ENCODE measurements around the gene TSPAN5. TPM values are rescaled to one million over a fixed set of nuclear protein-coding genes. Genes with fewer than 3 reads are reported as not detected.

Gene TSPAN5
- total RNA-seq, 2 donors from 2014 or later, result 7.9 to 48.5 TPM

GRCh38 chr4:98524230-98524629, 134.2 kb downstream of the TSPAN5 start:
- H3K4me3 ChIP-seq, result no peak overlapping the region
- no peaks in the 10 kb centered on the region for H3K4me1 ChIP-seq (replicated peaks)
- no peak for TF ChIP-seq POLR2A (IDR thresholded peaks at IDR 0.05)
- TF ChIP-seq POLR2AphosphoS5 (IDR thresholded peaks at IDR 0.05), result no peak
- no peak for TF ChIP-seq CTCF (IDR thresholded peaks at IDR 0.05)
- H3K36me3 ChIP-seq, result no peaks in the 10 kb centered on the region
- H3K27me3 ChIP-seq (replicated peaks; ENCODE audit: insufficient read depth), result no peaks in the 10 kb centered on the region
- intact Hi-C loops (cut with DNase I), result no loop called here
- WGBS, result 63% methylated on average over 4 of the region's 4 CpGs
- DNase-seq (ENCODE audit: low spot score), result no peak
- H3K9me3 ChIP-seq, result no peaks in the 10 kb centered on the region
- H3K27ac ChIP-seq, result no peak overlapping the region

- Histone ChIP-seq H3K4me1 (replicated peaks) (no peaks in the 10 kb centered on the region), H3K4me3 (no peak overlapping the region), H3K36me3 (no peaks in the 10 kb centered on the region), H3K27ac (no peak overlapping the region), H3K9me3 (no peaks in the 10 kb centered on the region), H3K27me3 (replicated peaks; ENCODE audit: insufficient read depth) (no peaks in the 10 kb centered on the region)
- intact Hi-C loops (cut with DNase I), result no loop called here
- WGBS, result 33% methylated on average over 3 of the region's 3 CpGs
- DNase-seq (ENCODE audit: low spot score), result no peak
- TF ChIP-seq POLR2AphosphoS5 (IDR thresholded peaks at IDR 0.05) (no peak), CTCF (IDR thresholded peaks at IDR 0.05) (no peak), POLR2A (IDR thresholded peaks at IDR 0.05) (no peak)
Observed at GRCh38 chr4:98522636-98523395, 135.6 kb downstream of the TSPAN5 start.

- intact Hi-C loops (cut with DNase I), result no loop called here
- Histone ChIP-seq H3K4me3 (no peak overlapping the region), H3K36me3 (no peaks in the 10 kb centered on the region), H3K4me1 (replicated peaks) (no peaks in the 10 kb centered on the region), H3K27ac (no peak overlapping the region), H3K9me3 (no peaks in the 10 kb centered on the region), H3K27me3 (replicated peaks; ENCODE audit: insufficient read depth) (no peaks in the 10 kb centered on the region)
- no peak for DNase-seq (ENCODE audit: low spot score)
- WGBS, result 58% methylated on average over 5 of the region's 5 CpGs
- TF ChIP-seq CTCF (IDR thresholded peaks at IDR 0.05) (no peak), POLR2AphosphoS5 (IDR thresholded peaks at IDR 0.05) (no peak), POLR2A (IDR thresholded peaks at IDR 0.05) (no peak)
Observed at GRCh38 chr4:98522062-98522461, 136.3 kb downstream of the TSPAN5 start.

GRCh38 chr4:98521486-98521885, 136.9 kb downstream of the TSPAN5 start:
- no peak for DNase-seq (ENCODE audit: low spot score)
- intact Hi-C loops (cut with DNase I), result no loop called here
- H3K4me1 ChIP-seq (replicated peaks), result no peaks in the 10 kb centered on the region
- H3K36me3 ChIP-seq, result no peaks in the 10 kb centered on the region
- no peaks in the 10 kb centered on the region for H3K9me3 ChIP-seq
- no peak overlapping the region for H3K4me3 ChIP-seq
- TF ChIP-seq POLR2AphosphoS5 (IDR thresholded peaks at IDR 0.05), result no peak
- TF ChIP-seq POLR2A (IDR thresholded peaks at IDR 0.05), result no peak
- no peak for TF ChIP-seq CTCF (IDR thresholded peaks at IDR 0.05)
- no peaks in the 10 kb centered on the region for H3K27me3 ChIP-seq (replicated peaks; ENCODE audit: insufficient read depth)
- no peak overlapping the region for H3K27ac ChIP-seq

Measured in prostate gland (tissue), 2 donors.